ENCODE data around the gene AGAP9.
"Not testable (repeated sequence)": the region's sequence is repeated elsewhere in the genome, so short reads cannot be mapped to it uniquely, and the experiment has no call there.

DNA sequence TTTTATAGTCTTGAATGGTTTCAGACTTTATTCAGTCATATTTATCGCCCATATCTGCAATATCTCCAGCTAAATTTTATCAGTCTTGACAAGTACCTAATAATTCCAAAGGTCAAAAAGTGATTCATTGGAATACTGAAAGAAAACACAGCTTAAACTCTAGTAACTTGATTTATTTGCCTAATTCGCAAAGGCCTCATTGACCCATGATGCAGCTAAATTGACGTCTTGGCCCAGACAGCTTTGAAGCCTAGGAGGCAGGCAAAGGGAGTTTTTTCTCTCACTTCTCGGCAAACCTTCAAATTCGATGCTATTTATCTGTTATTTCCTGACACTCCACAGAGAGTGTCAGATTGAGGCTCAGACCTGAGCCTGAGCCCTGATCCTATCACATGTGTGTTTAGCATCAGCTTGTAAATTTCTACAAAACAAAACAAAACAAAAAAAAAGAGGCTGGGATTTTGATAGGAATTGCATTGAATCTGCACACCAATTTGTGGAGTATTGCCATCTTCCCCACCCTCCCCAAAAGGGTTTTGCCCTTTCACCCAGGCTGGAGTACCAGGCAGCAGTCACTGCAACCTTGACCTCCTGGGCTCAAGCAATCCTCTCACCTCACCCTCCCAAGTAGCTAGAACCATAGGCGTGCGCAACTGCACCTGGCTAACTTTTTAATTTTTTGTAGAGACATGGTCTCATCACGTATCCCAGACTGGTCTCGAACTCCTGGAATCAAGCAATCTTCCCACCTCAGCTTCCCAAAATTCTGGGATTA is 47.9 kb upstream of the AGAP9 start:
- TF ChIP-seq, protein P1, sequence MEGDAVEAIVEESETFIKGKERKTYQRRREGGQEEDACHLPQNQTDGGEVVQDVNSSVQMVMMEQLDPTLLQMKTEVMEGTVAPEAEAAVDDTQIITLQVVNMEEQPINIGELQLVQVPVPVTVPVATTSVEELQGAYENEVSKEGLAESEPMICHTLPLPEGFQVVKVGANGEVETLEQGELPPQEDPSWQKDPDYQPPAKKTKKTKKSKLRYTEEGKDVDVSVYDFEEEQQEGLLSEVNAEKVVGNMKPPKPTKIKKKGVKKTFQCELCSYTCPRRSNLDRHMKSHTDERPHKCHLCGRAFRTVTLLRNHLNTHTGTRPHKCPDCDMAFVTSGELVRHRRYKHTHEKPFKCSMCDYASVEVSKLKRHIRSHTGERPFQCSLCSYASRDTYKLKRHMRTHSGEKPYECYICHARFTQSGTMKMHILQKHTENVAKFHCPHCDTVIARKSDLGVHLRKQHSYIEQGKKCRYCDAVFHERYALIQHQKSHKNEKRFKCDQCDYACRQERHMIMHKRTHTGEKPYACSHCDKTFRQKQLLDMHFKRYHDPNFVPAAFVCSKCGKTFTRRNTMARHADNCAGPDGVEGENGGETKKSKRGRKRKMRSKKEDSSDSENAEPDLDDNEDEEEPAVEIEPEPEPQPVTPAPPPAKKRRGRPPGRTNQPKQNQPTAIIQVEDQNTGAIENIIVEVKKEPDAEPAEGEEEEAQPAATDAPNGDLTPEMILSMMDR (IDR thresholded peaks at IDR 0.05; ENCODE audit: low read length): not testable (repeated sequence)
- not testable (repeated sequence) for TF ChIP-seq EZH2 (optimal IDR thresholded peaks at IDR 0.05; ENCODE audit: low read depth, low read length); EZH2phosphoT487 (IDR thresholded peaks at IDR 0.05; ENCODE audit: low read length)

Measured in MM.1S (cell line).